Cerebellar nuclear complex (tissue), 1 donor: Measurements from ENCODE around the gene KREMEN2.
"Not testable (repeated sequence)": the region's sequence is repeated elsewhere in the genome, so short reads cannot be mapped to it uniquely, and the experiment has no call there.

Source experiments
- DNase-seq, 2 experiments: peaks; one replicate each; lab custom pipeline; 2025; lab: John Stamatoyannopoulos, UW

The KREMEN2 gene

DNA sequence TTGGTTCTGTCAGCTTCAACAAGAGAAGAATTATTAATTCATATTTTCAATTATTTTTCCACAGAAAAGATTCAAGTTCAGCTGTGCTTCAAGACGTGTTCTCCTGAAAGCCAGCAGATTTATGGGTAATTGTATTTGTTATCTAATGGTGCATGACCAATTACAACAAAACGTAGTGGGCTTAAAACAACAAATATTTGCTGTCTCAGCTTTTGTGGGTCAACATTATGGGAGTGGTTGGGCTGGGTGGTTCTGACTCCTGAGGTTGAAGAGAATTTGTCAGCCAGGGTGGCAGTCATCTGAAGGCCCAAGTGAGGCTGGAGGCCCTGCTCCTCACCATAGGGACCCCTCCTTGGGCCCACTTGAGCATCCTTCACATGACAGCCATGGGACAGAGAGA, 24.1 kb upstream of the KREMEN2 start:
- no peak for DNase-seq

DNA sequence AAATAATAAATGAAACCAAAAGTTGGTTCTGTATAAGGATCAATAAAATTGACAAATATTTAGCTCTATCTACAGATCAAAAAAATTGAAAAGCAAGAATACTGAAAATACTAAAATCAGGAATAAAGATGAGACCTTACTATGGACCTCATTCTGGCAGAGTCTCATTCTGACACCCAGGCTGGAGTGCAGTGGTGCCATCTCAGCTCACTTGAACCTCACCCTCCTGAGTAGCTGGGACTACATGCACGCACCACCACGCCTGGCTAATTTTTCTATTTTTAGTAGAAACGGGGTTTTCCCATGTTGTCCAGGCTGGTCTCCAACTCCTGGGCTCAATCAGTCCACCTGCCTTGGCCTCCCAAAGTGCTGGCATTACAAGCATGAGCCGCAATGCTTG, 22.0 kb upstream of the KREMEN2 start:
- no peak for DNase-seq

DNA sequence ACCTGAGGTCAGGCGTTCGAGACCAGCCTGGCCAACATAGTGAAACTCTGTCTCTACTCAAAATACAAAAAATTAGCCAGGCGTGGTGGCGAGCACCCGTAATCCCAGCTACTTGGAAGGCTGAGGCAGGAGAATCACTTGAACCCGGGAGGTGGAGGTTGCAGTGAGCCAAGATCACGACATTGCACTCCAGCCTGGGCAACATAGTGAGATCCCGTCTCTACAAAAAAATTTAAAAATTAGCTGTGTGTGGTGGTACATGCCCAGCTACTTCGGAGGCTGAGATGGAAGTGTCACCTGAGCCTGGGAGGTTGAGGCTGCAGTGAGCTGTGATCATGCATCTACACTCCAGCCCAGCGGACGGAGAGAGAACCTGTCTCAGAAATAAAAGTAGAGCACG, 20.4 kb upstream of the KREMEN2 start:
- DNase-seq = not testable (repeated sequence)

DNA sequence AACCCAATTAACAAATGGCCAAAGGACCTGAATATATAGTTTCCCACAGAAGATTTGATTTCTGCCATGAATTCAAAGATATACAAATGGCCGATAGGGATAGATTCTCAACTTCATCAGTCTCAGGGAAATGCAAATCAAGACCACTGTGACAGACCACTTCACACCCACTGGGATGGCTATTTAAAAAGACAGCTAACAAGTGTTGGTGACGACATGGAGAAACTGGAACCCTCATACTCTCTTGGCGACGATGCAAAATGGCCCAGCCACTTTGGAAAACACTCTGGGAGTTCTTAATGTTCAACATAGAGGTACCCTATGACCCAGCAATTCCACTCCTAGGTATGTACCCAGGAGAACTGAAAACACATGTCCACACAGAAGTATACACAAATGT, 17.4 kb upstream of the KREMEN2 start:
- no peak for DNase-seq

DNA sequence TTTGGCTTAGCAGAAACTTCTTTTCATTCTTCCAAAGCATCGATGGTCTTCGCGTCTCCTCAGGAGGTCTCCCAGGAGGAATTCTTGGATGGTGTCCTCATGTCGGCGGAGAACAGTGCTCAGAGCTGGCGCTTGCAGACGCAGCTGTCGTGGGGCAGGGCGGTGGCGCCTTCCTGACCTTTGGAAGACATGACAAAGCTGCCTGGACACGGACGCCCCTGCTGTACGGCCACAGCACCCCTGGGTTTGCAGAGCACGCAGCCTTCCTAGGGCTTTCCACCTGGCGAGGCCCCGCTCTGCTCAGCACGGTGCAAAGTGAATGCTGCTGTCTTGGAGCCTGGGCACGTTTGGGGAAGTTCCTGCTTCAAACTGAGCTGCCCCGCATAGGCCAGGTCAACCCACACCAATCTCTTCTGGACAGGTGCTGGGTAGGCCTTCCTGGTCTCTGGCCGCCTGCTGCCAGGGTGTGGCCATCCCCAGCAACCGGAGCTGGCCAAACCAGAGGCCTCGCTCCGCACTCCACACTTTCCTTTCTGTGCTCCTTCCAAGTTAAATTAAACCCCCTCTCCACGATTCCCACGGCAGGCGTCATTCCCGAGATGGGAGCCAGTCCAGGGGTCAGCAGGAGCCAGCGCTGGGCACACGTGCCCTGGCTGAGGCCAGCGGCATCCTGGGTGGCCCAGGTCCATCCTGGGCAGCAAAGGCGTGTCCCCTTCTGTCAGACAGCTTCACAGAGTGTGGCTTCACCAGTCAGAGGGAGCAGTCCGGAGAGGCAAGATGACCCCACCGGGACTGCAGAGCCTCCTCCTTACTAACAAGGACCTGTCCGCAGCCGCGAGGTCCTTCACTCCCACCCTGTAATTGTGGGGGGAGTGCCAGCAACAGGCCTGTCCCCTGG, 15.0 kb upstream of the KREMEN2 start:
- no peak for DNase-seq

DNA sequence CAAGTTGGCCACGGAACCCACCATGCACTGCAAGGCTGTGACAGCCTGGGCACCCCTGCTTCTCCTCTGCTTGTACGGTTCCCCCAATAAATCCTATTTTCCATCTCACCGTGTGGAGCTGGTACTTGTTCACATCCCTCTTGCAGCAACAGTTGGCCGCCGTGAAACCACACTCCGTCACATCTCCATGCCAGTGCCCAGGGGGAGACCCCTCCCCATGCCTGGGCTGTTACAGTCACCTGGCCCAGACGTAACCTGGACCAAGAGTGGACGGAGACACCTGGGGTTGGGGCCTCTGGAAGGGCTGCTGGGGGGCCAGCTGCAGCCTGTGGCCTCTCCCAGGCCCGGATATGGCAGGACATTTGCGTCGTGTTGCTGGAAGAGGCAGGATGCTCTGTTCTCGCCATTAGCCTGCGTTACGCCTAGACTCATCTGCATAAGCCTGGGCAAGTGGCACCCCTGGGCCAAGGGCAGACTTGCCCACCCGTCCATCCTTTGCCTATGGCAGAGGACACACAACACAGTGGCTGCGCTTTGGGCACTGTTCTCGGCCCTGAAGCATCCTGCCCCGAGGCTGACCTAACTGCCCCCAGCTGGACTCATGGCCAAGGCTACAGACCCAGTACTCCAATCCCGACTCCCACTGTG, 14.2 kb upstream of the KREMEN2 start:
- DNase-seq = no peak

DNA sequence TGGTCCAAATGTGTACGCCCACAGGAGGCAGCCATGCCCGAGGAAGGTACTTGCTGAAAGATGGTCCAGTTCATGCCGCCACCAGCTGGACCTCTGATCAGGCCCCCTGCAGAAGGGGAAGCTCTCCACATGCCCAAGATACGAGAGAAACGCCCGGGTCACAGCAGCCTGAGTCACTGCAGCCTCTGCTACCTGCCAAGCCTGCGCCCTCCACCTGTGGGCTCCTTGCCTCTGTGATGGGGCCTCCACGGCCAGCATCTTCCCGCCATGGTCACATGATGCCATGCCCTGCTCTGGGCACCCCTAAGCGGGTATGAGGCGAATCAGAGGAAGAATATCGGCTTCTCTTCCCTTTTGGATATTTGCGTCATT, 13.7 kb upstream of the KREMEN2 start:
- no peak for DNase-seq

DNA sequence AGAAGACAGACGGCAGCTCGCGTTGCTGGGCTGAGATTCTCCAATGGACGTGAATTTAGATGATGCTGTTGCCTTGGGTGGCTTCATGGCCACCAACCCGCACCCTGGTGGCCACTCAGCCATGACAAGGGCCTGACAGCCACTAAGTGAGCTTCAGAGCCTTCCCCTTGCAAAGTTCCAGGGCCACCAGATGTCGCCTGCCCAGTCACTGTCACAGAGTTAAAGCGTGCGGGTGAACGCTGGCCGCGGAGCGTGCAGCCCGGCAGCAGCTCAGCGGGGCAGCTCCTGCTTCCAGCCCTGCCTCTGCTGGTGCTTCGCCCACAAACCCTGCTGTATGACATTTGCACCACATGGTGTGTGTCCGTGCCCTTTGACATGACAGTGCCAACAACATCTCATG, 13.3 kb upstream of the KREMEN2 start:
- DNase-seq = no peak

DNA sequence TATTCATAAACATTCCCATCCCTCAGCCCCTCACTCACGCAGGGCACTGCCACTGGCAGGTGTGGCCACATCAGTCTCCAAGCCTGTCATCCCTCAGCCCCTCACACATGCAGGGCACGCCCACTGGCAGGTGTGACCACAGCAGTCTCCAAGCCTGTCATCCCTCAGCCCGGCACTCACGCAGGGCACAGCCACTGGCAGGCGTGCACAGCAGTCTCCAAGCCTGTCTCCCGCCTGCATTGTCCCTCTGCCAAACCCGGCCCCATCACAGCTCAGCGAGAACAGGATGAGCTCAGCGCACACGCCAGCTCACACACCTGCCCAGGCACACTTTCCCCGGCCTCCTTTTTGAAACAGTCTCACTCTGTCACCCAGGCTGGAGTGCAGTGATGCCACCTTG, 11.4 kb upstream of the KREMEN2 start:
- DNase-seq = no peak

DNA sequence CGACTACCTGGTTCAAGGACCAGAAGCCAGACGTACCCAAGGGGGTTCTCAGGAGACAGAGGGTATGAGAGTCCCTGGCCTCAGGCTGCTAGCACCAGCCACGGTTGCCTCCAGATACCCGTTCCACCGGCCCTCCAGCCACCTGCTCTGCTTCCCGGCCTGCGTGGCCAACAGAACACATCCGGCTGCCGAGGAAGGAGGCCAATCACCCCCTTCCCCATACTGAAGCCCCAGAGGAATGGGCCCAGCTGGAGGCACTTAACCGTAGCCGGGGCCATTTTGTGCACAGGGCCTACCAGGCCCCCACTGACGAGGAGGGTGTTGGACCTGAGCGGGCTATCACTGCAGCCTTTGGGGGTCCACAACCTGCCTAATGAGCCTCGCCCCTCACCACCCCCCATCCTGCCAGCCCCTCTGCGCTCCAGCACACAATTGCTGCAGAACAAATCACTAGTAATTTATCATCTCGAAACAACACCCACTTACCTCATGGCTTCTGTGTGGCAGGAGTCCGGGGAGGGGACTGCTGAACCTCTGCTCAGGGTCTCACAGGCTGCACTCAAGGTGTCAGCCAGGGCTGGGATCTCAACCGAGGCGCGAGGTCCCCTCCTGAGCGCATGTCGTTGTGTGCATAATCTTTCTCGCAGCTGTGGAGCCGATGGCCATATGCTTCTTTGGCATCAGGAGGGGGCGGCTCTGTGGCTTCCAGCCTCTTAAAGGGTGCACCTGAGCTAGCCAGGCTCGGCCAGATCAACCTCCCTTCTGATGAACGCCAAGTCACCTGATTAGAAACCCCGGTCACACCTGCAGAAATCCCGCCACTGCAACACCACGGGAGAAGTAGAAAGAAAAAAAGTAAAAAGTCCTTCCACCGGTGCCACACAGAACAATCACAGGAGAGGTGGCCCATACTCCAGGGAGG, 10.1 kb upstream of the KREMEN2 start:
- DNase-seq = no peak

DNA sequence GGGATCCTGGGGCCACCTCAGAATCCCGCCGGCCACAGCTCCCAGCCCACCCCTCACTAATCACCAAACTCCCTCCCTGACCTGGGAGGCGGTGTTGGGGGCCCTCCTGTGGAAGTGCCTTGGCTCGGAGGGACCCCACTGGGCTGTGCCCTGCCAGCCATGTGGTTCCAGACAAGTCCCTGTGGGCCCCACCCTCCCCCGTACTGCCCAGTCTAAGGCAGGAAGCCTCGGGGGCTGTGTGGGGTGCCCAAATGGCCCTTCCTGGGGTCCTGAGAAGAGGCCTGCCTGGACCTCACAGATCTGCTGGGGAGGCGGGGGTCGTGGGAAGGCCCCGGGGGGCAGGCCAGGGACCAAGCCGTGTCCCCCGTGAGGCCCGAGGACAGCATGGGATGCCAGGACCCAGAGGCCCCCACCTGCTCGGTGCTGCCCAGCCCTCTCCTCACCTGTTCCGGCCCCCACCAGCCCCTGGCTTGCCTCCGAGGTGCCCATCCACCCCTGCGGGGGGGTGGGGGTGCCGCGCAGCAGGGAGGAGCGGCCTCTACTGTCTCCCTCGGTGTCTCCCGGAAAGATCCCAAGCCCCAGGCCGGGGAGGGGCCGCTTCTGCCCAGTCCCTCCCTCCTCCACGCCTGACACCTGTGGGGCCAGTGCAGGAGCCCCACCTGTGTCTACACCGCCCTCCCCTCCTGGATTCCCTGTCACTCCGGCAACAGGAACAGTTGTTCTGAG, 9.3 kb upstream of the KREMEN2 start:
- DNase-seq = no peak

DNA sequence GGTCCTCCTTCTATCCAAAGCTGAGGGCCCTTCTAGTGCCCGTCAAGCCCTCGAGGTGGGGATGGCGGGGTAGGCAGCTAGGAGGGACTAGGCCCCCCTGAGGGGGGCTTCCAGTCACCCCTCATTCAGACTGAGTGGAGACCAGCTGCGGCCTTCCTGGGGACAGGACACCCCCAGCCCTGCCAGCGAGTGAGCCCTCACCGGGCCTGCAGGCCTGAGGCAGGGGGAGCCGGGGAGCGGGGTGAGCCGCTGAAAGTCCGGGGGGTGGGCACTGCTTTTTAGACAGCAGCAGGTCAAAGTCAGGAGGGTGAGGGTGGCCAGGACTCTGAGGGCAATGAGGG, 8.7 kb upstream of the KREMEN2 start:
- no peak for DNase-seq

DNA sequence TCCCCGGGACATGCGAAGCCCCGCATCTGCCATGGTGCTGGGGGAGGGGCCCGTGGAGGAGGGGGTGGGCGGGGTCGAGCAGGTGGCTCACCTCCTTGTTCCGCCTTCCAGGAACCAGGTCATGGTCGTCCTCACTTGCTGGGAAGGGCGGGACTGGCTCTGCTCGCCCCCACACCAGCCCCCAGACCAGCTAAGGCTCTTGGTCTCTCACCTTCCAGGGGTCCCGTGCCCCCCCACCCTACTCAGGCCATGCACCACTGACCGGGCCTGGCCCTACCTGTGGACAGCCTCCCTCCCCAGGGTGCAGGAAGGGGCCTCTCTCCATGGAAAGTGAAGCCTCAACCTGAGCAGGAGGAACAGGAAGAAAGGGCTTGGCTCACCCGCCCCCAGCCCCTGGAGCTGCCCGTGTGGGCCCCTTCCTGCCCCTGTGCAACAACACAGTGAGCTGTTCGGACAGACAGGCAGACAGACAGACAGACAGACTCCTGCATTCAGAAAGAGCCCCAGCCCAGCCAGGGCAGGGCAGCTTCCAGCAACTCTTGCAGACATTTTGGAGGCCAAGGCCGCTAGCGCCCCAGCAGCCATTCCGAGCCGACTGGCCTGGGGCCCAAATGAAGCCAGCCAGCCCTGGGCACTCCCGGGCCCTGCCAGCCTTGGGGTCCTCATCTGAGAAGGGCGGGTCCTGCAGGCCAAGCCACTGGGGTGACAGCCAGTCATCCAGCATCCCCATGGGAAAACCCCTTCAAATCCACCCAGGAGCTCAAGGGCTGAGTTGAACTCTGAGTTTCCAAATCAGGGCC, 8.1 kb upstream of the KREMEN2 start:
- no peak for DNase-seq

DNA sequence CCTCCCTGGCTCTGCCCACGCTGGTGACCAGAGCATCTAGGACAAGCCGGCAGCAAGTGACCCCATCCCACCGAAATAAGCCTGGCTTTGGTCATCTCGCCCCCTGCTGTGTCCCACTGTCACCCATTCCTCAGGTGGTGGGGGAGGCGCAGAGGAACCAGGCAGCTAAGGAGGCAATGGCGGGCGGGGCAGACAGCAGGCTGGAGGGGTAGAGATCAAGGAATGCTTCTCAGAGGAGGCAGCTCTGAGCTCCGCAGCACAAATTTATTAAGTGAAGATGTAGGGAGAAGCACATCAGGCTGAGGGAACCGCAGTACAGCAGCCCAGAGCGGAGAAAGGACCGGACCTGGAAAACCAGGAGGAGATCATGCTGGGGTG, 7.5 kb upstream of the KREMEN2 start:
- no peak for DNase-seq

DNA sequence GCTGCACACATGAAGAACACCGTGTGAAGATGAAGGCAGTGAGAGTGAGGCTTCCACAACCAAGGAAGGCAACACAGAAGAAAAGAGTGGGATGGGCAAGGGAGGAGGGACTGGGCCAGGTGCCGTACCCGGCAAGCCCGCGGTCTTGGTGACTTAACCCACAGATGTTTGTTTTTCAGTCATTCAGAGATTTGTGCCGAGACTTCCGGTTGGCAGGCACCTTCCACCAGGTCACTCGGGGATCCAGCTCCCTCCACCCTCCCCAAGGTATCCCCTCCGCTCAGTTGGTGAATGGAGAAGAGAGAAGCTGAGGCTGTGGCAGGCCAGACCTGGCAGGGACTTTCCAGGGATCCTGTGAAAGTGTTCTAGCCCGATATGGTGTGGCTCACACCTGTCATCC, 4.9 kb upstream of the KREMEN2 start:
- DNase-seq = no peak

DNA sequence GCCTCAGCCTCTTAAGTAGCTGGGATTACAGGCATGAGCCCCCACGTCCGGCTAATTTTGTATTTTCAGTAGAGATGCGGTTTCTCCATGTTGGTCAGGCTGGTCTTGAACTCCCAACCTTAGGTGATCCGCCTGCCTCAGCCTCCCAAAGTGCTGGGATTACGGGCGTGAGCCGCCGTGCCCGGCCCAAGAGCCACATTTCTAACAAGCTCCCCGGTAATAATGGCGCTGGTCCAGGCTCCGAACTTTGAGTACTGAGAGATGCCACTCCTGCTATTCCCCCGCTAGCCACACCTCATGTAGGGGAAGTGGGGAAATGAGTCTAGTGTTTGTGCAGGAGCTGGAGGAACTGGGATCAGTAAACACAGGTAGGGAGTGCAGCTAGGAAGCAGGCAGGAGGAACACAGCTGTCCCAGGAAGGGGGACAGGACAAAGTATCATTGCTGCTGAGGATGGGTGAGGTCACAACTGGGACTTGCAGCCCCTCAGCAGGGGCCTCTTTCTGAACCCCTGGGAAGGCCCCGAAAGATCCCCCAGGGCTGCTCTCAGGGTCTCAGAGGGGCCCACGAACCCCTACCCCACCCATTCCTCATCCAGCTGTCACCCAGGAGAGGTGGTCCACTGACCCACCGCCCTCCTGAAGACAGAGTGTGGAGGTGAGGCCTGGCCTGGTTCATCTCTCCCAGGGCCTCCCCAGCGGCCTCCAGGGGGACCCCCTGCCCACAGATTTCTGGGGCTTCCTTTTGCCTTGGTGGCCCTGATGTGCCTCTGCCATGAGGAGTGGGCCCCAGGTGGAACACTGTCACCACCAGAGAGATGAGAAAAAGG, 3.7 kb upstream of the KREMEN2 start:
- no peak for DNase-seq

DNA sequence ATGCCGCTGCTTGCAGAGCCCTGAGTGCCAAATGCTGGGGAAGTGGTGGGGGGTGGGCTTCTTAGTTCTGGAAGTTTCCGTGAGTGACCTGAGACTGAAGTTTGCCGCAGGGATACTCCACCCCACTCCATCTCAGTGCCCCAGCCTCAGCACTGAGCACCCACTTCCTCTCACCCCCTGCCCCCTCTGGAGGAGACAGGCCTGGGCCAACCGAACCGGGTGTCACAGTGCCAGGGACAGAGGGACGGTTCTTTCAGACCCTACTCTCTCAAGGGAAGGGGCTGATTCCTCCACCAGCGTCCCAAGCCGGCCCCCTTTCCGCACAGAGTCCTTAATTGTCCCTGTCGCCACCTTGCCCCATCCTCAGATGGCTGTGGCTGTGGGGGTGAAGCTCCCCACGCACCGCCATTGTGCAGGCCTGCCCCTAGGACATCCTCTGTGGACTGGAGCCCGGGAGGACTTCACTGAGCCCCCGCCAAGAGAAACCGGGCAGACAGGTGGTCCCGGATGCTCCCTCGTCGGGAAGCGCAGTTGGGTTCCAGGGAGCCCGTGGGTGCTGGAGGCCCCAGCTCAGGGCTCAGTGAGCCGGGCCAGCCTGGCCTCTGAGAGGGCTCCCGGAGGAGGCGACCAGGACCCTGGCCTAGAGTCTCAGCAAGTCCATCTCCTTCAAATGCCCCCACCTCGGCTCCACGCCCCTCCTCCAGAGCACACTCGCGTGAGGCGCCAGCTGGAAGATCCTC, 1.6 kb upstream of the KREMEN2 start:
- no peak for DNase-seq

DNA sequence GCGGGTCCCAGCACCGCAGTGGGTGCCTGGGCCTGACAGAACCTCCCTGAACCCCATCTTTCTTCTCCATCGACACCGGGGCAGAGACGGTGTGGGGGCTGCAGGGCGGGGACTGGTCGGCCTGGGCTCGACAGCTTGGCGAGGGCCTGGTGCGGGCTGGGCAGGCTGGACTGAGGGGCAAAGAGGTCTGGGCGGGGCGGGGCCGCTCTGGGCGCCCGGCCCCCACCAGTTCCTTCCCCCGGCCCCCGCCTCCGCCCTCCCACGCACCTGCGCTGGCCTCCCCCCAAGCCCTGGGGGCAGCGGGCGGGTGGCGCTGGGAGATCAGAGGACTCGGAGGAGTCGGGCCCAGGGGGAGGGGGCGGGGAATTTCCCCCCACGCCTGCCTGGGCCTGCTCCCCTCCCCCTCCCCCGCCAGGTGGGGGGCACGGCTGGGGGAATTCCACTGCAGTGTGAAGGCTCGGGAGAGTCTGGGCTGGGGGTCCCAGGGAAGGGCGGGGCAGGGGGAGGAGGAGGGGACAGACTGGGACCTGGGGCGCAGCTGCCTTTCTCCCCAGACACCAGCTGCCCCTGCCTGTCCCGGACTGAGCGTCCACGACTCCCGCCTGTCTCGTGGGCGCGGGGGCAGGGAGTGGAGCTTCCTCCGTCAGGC, 877 bp upstream of the KREMEN2 start:
- DNase-seq = no peak
